ENCODE data around the gene WNT16. TPM values are rescaled to one million over a fixed set of nuclear protein-coding genes. Genes with fewer than 3 reads are reported as not detected.

The WNT16 gene
- total and polyA plus RNA-seq, 2 of the 8 experiments (the other 6 are each of a cell fraction or from before 2014, with no cell fraction given), result 0.11 to 0.52 TPM

GRCh38 chr7:121337398-121337797 is 8.6 kb downstream of the WNT16 start:
- H3K14ac ChIP-seq (ENCODE audit: insufficient read length), result no peak overlapping the region
- H2BK120ac ChIP-seq (replicated peaks; ENCODE audit: low read depth, low read length), result no peak overlapping the region
- DNase-seq (ENCODE audit: low read depth in 1 of 2, low spot score in 2 of 2) (no peak), FAIRE-seq (no peak)
- TF ChIP-seq YY1 (IDR thresholded peaks at IDR 0.05; ENCODE audit: low read depth, low read length) (no peak), KDM1A (IDR thresholded peaks at IDR 0.05; ENCODE audit: borderline replicate concordance, low read length) (no peak), RAD21 (IDR thresholded peaks at IDR 0.05 in 1 of 2, conservative IDR thresholded peaks at IDR 0.05 in 1 of 2; ENCODE audit: low read depth in 2 of 2, low read length in 2 of 2) (peak; percentile 39 to 46), CHD2 (IDR thresholded peaks at IDR 0.05; ENCODE audit: low read length) (no peak), SUZ12 (IDR thresholded peaks at IDR 0.05; ENCODE audit: low read length) (no peak)
- TF ChIP-seq, protein P1, sequence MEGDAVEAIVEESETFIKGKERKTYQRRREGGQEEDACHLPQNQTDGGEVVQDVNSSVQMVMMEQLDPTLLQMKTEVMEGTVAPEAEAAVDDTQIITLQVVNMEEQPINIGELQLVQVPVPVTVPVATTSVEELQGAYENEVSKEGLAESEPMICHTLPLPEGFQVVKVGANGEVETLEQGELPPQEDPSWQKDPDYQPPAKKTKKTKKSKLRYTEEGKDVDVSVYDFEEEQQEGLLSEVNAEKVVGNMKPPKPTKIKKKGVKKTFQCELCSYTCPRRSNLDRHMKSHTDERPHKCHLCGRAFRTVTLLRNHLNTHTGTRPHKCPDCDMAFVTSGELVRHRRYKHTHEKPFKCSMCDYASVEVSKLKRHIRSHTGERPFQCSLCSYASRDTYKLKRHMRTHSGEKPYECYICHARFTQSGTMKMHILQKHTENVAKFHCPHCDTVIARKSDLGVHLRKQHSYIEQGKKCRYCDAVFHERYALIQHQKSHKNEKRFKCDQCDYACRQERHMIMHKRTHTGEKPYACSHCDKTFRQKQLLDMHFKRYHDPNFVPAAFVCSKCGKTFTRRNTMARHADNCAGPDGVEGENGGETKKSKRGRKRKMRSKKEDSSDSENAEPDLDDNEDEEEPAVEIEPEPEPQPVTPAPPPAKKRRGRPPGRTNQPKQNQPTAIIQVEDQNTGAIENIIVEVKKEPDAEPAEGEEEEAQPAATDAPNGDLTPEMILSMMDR (IDR thresholded peaks at IDR 0.05; ENCODE audit: control extremely low read depth in 1 of 3, insufficient read depth in 1 of 3, low read depth in 1 of 3, low read length in 3 of 3), result peak in 1 of 3 experiments; percentile 9; a peak in 1 of 4 replicates
- no peaks in the 10 kb centered on the region for H3K79me1 ChIP-seq (ENCODE audit: low read depth, low read length)
- H2BK12ac ChIP-seq (ENCODE audit: low read depth, low read length), result no peak overlapping the region
- H3K4ac ChIP-seq (replicated peaks; ENCODE audit: insufficient read length, low read depth, low read length), result no peak overlapping the region
- ChIA-PET POLR2A (ENCODE audit: partially characterized antibody) (interaction anchor here (2.2 kb wide), 1 partner anchor 9 kb away, joined by 7 read pairs; no protein-coding TSS in a partner anchor), CTCF (ENCODE audit: partially characterized antibody) (interaction anchor here (0.9 to 1.1 kb wide), 3 partner anchors 76 to 202 kb away, joined by 3 read pairs; no protein-coding TSS in a partner anchor)
- H2AK5ac ChIP-seq (ENCODE audit: low read depth, low read length), result no peak overlapping the region
- no peak overlapping the region for H3K4me3 ChIP-seq (ENCODE audit: extremely low read depth in 1 of 4, insufficient read depth in 2 of 4, low read depth in 3 of 4, low read length in 4 of 4)
- no peak overlapping the region for H3K9ac ChIP-seq (replicated peaks in 1 of 4; ENCODE audit: extremely low read depth in 1 of 4, low read depth in 3 of 4, low read length in 3 of 4)
- H2BK5ac ChIP-seq (ENCODE audit: low read depth, low read length), result no peak overlapping the region
- H4K91ac ChIP-seq (replicated peaks; ENCODE audit: insufficient read length, low read length), result no peak overlapping the region
- no peaks in the 10 kb centered on the region for H3K9me3 ChIP-seq (ENCODE audit: insufficient read depth in 2 of 2, low read depth in 1 of 2, low read length in 1 of 2)
- no peaks in the 10 kb centered on the region for H4K20me1 ChIP-seq (replicated peaks in 1 of 2; ENCODE audit: control insufficient read depth in 1 of 2, insufficient read depth in 2 of 2, low read length in 2 of 2)
- H3K27ac ChIP-seq (ENCODE audit: low read depth, low read length), result no peak overlapping the region
- H3K36me3 ChIP-seq (ENCODE audit: control insufficient read depth in 2 of 4, insufficient read depth in 4 of 4, low read length in 3 of 4), result no peaks in the 10 kb centered on the region
- H3K56ac ChIP-seq (replicated peaks; ENCODE audit: insufficient read length, low read depth, low read length), result no peak overlapping the region
- no peaks in the 10 kb centered on the region for H3K27me3 ChIP-seq (replicated peaks in 1 of 4; ENCODE audit: control insufficient read depth in 3 of 4, extremely low read depth in 1 of 4, insufficient read depth in 3 of 4, low read length in 3 of 4)
- no peak overlapping the region for H4K5ac ChIP-seq (ENCODE audit: insufficient read length, low read depth, low read length)
- H2BK20ac ChIP-seq (ENCODE audit: low read length), result no peak overlapping the region
- H3K23ac ChIP-seq (ENCODE audit: insufficient read length), result no peak overlapping the region
- H3K23me2 ChIP-seq (ENCODE audit: low read depth, low read length), result no peaks in the 10 kb centered on the region
- no peak overlapping the region for H2AFZ ChIP-seq (ENCODE audit: low read length)
- 75% methylated on average over 3 of the region's 3 CpGs; no CpG with 5 or more reads in 1 of the 2 experiments for WGBS, 2 experiments (ENCODE audit: extremely low coverage in 1 of 2, insufficient coverage in 1 of 2, insufficient read length in 1 of 2, insufficient replicate concordance in 2 of 2, low coverage in 1 of 2, low lambda C conversion rate in 2 of 2, missing lambda C conversion rate in 1 of 2)
- H2BK15ac ChIP-seq (ENCODE audit: low read length), result no peak overlapping the region
- no peak overlapping the region for H4K8ac ChIP-seq (ENCODE audit: extremely low read depth, insufficient read depth, low read length)
- H3K18ac ChIP-seq (ENCODE audit: extremely low read depth, low read length), result no peak overlapping the region
- H3K4me2 ChIP-seq (ENCODE audit: insufficient read depth in 1 of 2, low read depth in 2 of 2, low read length in 2 of 2), result no peak overlapping the region
- no peaks in the 10 kb centered on the region for H3K4me1 ChIP-seq (replicated peaks in 1 of 4; ENCODE audit: control insufficient read depth in 3 of 4, insufficient read depth in 4 of 4, low read length in 3 of 4)
- H3K79me2 ChIP-seq (ENCODE audit: control insufficient read depth in 1 of 2, insufficient read depth in 2 of 2, low read length in 2 of 2), result no peaks in the 10 kb centered on the region

Data from H1 (cell line).